H1 (cell line): ENCODE results near the gene CDX2. TPM values are rescaled to one million over a fixed set of nuclear protein-coding genes. Genes with fewer than 3 reads are reported as not detected.

Experiments used
- CBX5 ChIP-seq: fragments of 300-800, 300-1000 bp; sonication (generic); IDR thresholded peaks from 2 replicates; pipeline ENCODE4 v1.7.1; 2016; ENCODE audit warnings: antibody characterized with exemption, low read length, low read depth
- CEBPB ChIP-seq: IDR thresholded peaks from 2 replicates; pipeline ENCODE4 v1.6.1; 2012; ENCODE audit warnings: low read depth, low read length
- EZH2 ChIP-seq: fragments of 200-600 bp; sonication (generic); IDR thresholded peaks from 2 replicates; pipeline ENCODE4 v1.7.1; 2012; ENCODE audit warnings: low read depth, mild to moderate bottlenecking, moderate library complexity, low read length, inconsistent platforms; ENCODE audit not compliant: severe bottlenecking
- JUND ChIP-seq: IDR thresholded peaks from 2 replicates; pipeline ENCODE4 v1.6.1; 2011; ENCODE audit warnings: mild to moderate bottlenecking, improper control_type of control experiment, low read length
- NRF1 ChIP-seq: IDR thresholded peaks from 2 replicates; pipeline ENCODE4 v1.6.1; 2011; ENCODE audit warnings: mild to moderate bottlenecking, low read depth, low read length, improper control_type of control experiment
- RXRA ChIP-seq: IDR thresholded peaks from 2 replicates; pipeline ENCODE4 v1.6.1; 2011; ENCODE audit warnings: low read depth, mild to moderate bottlenecking, low read length, moderate library complexity; ENCODE audit not compliant: insufficient read depth
- polyA plus RNA-seq, 7 experiments: library from polyadenylated mRNA; depleted of rRNA in 3 of 7; stranded (reverse) in 5 of 7; unstranded in 2 of 7; fragments of >200 nt in 5 of 7; fragments of 200-250 nt in 2 of 7; gene quantifications; 1 replicate in 5 of 7; 2 replicates in 1 of 7; 4 replicates in 1 of 7; pipeline versions ENCODE4 v1.2.1 to v1.2.3, GENCODE V29; 2011 to 2013; ENCODE audit warnings: missing spikeins in 2 of 7, mixed read lengths in 2 of 7
- total RNA-seq: library from RNA; stranded (reverse); fragmentation: NEBNext Ultra II Directional; extraction: Animal tissue kit (Norgen Biotek cat#: 25700); gene quantifications from 2 replicates; pipeline ENCODE4 v1.2.1, GENCODE V29; 2021
- TF ChIP-seq, protein P1 (sequence below), 3 experiments: IDR thresholded peaks; 1 replicate in 2 of 3; 2 replicates in 1 of 3; pipeline versions ENCODE4 v1.5.1 to v1.6.1; 2011; ENCODE audit warnings: low read length in 3 of 3, mild to moderate bottlenecking in 3 of 3, inconsistent platforms in 2 of 3, low read depth in 1 of 3, moderate library complexity in 1 of 3; ENCODE audit not compliant: insufficient read depth in 1 of 3; ENCODE audit errors: control extremely low read depth in 1 of 3

The CDX2 gene
- total and polyA plus RNA-seq, 2 of the 8 experiments (the other 6 are each of a cell fraction or from before 2014, with no cell fraction given): 0.09 TPM; not detected in 1

DNA sequence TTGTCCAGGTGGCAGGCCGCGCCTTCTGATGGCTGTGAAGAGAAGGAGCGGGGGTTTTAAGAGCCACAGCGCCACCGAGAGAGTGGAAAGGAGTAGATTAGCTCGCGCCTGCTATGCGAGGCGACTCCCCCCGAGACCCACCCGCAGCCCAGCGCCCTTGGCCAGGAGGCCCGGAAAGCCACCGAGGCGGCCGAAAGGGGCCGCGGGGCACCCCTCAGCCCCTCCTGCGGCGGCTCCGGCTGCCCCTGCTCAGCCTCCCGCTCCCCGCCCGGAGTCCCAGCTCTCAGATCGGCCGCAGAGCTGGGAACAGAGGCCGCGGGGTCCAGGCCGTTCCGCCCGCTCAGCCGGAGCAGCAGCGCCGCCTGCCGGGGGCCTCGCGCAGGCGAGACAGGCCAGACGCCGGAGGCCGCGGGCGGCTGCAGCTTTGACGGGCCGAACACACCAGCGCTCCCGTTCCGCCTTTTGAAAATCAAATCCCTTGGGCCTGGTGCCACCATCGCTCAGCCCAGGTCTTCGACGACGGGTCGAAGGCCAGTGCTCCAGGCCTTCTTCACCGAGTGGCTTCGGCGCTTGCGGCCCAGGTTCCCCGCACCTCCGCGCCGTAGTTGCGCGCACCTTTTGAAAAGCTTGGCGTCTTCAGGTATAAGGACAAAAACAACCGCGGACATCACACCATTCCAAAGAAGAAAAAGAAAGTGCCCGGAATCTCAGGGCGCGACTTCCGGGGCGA is 15.3 kb downstream of the CDX2 start (continued):
- 0 out of 2 replicates have a peak, but pooled peaks have one; percentile 38 for TF ChIP-seq JUND
- TF ChIP-seq EZH2: peak; percentile 92
- TF ChIP-seq NRF1: no peak
- TF ChIP-seq CBX5: no peak
- TF ChIP-seq CEBPB: peak; percentile 1; the same call in 1 of the 2 replicates
- TF ChIP-seq, protein P1, sequence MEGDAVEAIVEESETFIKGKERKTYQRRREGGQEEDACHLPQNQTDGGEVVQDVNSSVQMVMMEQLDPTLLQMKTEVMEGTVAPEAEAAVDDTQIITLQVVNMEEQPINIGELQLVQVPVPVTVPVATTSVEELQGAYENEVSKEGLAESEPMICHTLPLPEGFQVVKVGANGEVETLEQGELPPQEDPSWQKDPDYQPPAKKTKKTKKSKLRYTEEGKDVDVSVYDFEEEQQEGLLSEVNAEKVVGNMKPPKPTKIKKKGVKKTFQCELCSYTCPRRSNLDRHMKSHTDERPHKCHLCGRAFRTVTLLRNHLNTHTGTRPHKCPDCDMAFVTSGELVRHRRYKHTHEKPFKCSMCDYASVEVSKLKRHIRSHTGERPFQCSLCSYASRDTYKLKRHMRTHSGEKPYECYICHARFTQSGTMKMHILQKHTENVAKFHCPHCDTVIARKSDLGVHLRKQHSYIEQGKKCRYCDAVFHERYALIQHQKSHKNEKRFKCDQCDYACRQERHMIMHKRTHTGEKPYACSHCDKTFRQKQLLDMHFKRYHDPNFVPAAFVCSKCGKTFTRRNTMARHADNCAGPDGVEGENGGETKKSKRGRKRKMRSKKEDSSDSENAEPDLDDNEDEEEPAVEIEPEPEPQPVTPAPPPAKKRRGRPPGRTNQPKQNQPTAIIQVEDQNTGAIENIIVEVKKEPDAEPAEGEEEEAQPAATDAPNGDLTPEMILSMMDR (IDR thresholded peaks at IDR 0.05; ENCODE audit: control extremely low read depth in 1 of 3, insufficient read depth in 1 of 3, low read depth in 1 of 3, low read length in 3 of 3): peak; percentile 90 to 97 (median 93)
- no peak for TF ChIP-seq RXRA
